ENCODE results near the gene TMEM72.

TMEM72 gene

DNA sequence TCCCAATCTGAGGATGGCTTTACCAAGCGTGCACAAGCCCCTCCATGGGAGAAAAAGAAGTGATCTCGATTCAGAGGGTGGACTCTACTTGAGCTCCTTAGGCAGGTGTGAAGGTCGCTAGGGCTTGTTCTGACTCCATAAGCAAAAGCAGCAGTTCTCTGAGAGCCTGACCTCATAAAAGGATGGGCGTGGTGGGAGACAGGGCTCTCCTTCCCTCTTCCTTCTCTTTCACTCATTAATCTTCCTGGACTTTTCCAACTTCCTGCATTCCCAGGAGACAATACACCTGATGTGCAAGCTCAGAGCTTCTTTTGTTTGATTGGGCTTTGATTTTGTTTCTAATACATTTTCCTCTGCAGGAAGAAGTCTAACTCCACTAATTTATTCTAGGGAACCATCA, 22.3 kb upstream of the TMEM72 start:
- Histone ChIP-seq H2AFZ (ENCODE audit: low read depth, low read length, severe bottlenecking) (no peak overlapping the region), H3K79me2 (ENCODE audit: insufficient read depth, low read length) (no peaks in the 10 kb centered on the region), H3K9me3 (ENCODE audit: insufficient read depth, low read length) (no peaks in the 10 kb centered on the region), H3K9ac (ENCODE audit: low read length) (no peak overlapping the region), H3K4me2 (ENCODE audit: low read depth, low read length, poor library complexity, severe bottlenecking) (no peak overlapping the region), H3K27ac (ENCODE audit: low read depth, low read length) (no peak overlapping the region), H3K27me3 (ENCODE audit: low read length) (no peaks in the 10 kb centered on the region), H3F3A (ENCODE audit: insufficient read depth) (no peaks in the 10 kb centered on the region), H3K36me3 (ENCODE audit: low read length) (no peaks in the 10 kb centered on the region), H3K4me3 (ENCODE audit: insufficient read depth, low read length, poor library complexity, severe bottlenecking) (no peak overlapping the region), H4K20me1 (ENCODE audit: low read depth, low read length) (no peaks in the 10 kb centered on the region), H3K9me2 (replicated peaks; ENCODE audit: insufficient read depth, low read length) (no peaks in the 10 kb centered on the region)
- TF ChIP-seq, protein P1, sequence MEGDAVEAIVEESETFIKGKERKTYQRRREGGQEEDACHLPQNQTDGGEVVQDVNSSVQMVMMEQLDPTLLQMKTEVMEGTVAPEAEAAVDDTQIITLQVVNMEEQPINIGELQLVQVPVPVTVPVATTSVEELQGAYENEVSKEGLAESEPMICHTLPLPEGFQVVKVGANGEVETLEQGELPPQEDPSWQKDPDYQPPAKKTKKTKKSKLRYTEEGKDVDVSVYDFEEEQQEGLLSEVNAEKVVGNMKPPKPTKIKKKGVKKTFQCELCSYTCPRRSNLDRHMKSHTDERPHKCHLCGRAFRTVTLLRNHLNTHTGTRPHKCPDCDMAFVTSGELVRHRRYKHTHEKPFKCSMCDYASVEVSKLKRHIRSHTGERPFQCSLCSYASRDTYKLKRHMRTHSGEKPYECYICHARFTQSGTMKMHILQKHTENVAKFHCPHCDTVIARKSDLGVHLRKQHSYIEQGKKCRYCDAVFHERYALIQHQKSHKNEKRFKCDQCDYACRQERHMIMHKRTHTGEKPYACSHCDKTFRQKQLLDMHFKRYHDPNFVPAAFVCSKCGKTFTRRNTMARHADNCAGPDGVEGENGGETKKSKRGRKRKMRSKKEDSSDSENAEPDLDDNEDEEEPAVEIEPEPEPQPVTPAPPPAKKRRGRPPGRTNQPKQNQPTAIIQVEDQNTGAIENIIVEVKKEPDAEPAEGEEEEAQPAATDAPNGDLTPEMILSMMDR (IDR thresholded peaks at IDR 0.05; ENCODE audit: insufficient read depth, low read length, poor library complexity, severe bottlenecking) = no peak
- no peak for TF ChIP-seq EZH2phosphoT487 (conservative IDR thresholded peaks at IDR 0.05; ENCODE audit: low read length)

DNA sequence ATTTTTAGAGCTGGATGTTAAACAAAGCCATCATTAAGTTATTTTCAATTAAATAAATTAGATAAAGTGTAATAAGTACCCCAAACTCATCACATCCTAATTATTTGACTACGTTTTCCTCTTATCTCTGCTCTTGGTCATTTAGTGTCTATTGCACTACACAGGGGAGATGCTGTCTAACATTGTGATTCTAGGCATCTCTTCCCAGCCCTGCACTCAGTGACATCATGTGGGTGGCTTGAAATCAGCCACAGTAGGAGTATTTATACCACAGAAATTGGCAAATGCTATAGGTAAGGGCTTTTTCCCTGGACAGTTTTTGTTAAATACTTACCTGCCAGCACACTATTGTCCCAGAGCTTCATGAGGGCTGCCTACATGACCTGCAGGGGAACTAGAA, 21.3 kb upstream of the TMEM72 start:
- Histone ChIP-seq H3K79me2 (ENCODE audit: insufficient read depth, low read length) (no peaks in the 10 kb centered on the region), H3K36me3 (ENCODE audit: low read length) (no peaks in the 10 kb centered on the region), H3K27ac (ENCODE audit: low read depth, low read length) (no peak overlapping the region), H3K27me3 (ENCODE audit: low read length) (no peaks in the 10 kb centered on the region), H3K4me3 (ENCODE audit: insufficient read depth, low read length, poor library complexity, severe bottlenecking) (no peak overlapping the region), H3K4me2 (ENCODE audit: low read depth, low read length, poor library complexity, severe bottlenecking) (no peak overlapping the region), H3K9ac (ENCODE audit: low read length) (no peak overlapping the region), H4K20me1 (ENCODE audit: low read depth, low read length) (no peaks in the 10 kb centered on the region), H2AFZ (ENCODE audit: low read depth, low read length, severe bottlenecking) (no peak overlapping the region), H3F3A (ENCODE audit: insufficient read depth) (no peaks in the 10 kb centered on the region), H3K9me2 (replicated peaks; ENCODE audit: insufficient read depth, low read length) (no peaks in the 10 kb centered on the region), H3K9me3 (ENCODE audit: insufficient read depth, low read length) (no peaks in the 10 kb centered on the region)
- TF ChIP-seq, protein P1 (IDR thresholded peaks at IDR 0.05; ENCODE audit: insufficient read depth, low read length, poor library complexity, severe bottlenecking) = no peak
- no peak for TF ChIP-seq EZH2phosphoT487 (conservative IDR thresholded peaks at IDR 0.05; ENCODE audit: low read length)

DNA sequence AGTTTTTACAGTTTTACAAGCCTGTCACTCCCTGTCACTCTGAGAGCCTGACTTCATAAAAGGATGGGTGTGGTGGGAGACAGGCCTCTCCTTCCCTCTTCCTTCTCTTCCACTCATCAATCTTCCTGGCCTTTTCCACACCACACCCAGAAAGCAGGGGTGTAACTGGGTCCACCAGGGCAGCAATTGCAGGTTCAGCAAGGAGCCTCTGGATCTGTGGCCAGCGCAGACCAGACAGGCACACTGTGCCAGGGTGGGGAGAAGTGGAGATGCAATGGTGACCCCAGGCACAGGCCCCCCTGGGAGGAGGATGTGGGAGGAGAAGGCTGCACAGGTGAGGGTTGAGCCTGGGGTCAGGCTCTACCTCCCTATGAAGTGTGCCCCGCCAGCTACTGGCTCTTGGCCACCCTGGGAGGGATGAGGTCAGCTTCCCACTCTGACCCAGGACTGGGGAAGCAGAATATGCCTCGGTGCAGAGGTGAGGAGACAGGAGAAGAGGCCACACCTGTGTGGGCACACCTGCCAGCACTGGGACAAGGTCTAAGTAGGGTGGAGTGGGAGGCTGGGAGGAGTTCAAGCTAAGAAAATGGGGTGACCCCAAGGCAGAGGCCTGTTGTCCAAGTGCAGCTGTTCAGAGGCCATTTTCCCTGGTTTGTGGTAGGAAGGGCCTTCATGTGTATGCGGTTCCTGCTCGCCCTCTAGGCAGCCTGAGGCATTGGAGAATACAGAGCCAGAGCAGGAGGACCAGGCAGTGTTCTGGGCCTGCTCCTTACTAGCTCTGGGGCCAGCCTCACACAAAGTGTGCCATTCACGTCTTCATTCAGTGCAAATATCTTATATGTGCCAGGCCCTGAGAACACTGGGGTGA, 20.2 kb upstream of the TMEM72 start:
- TF ChIP-seq EZH2phosphoT487 (conservative IDR thresholded peaks at IDR 0.05; ENCODE audit: low read length) = no peak
- TF ChIP-seq, protein P1 (IDR thresholded peaks at IDR 0.05; ENCODE audit: insufficient read depth, low read length, poor library complexity, severe bottlenecking) = no peak
- Histone ChIP-seq H3K36me3 (ENCODE audit: low read length) (no peaks in the 10 kb centered on the region), H3K9ac (ENCODE audit: low read length) (no peak overlapping the region), H3K27ac (ENCODE audit: low read depth, low read length) (no peak overlapping the region), H3K79me2 (ENCODE audit: insufficient read depth, low read length) (no peaks in the 10 kb centered on the region), H3K27me3 (ENCODE audit: low read length) (no peaks in the 10 kb centered on the region), H3F3A (ENCODE audit: insufficient read depth) (no peaks in the 10 kb centered on the region), H3K4me3 (ENCODE audit: insufficient read depth, low read length, poor library complexity, severe bottlenecking) (no peak overlapping the region), H4K20me1 (ENCODE audit: low read depth, low read length) (no peaks in the 10 kb centered on the region), H3K9me2 (replicated peaks; ENCODE audit: insufficient read depth, low read length) (no peaks in the 10 kb centered on the region), H2AFZ (ENCODE audit: low read depth, low read length, severe bottlenecking) (no peak overlapping the region), H3K4me2 (ENCODE audit: low read depth, low read length, poor library complexity, severe bottlenecking) (no peak overlapping the region), H3K9me3 (ENCODE audit: insufficient read depth, low read length) (no peaks in the 10 kb centered on the region)

Measured in SU-DHL-6 (cell line).